A204.1 (cell line): ENCODE measurements around the gene ACBD6.

Source experiments
- FAIRE-seq: peaks from 2 replicates; lab custom pipeline; 2012; peaks lifted over from hg19 to GRCh38; lab: Jason Lieb, UNC

Gene ACBD6

GRCh38 chr1:180290265-180291001 lies 211.9 kb downstream of the ACBD6 start:
- no peak for FAIRE-seq

GRCh38 chr1:180288940-180289339 lies 213.4 kb downstream of the ACBD6 start:
- no peak for FAIRE-seq

- FAIRE-seq, result no peak
These were observed 214.2 kb downstream of the ACBD6 start for GRCh38 chr1:180287988-180288705.

GRCh38 chr1:180286417-180286816 lies 216.0 kb downstream of the ACBD6 start:
- FAIRE-seq, result no peak

GRCh38 chr1:180283098-180283497 lies 219.3 kb downstream of the ACBD6 start:
- FAIRE-seq, result no peak

- no peak for FAIRE-seq
These were observed 219.9 kb downstream of the ACBD6 start for GRCh38 chr1:180282401-180283044.

- FAIRE-seq, result no peak
These were observed 220.9 kb downstream of the ACBD6 start for GRCh38 chr1:180281490-180281889.

GRCh38 chr1:180280617-180281016 lies 221.8 kb downstream of the ACBD6 start:
- FAIRE-seq, result no peak

GRCh38 chr1:180279651-180280050 lies 222.7 kb downstream of the ACBD6 start:
- FAIRE-seq, result no peak

GRCh38 chr1:180278596-180279395 lies 223.6 kb downstream of the ACBD6 start:
- FAIRE-seq, result no peak

GRCh38 chr1:180278194-180278515 lies 224.2 kb downstream of the ACBD6 start:
- no peak for FAIRE-seq

GRCh38 chr1:180277476-180278193 lies 224.7 kb downstream of the ACBD6 start:
- FAIRE-seq, result no peak

GRCh38 chr1:180275726-180276125 lies 226.7 kb downstream of the ACBD6 start:
- FAIRE-seq, result no peak

- no peak for FAIRE-seq
These were observed 228.2 kb downstream of the ACBD6 start for GRCh38 chr1:180274221-180274620.

GRCh38 chr1:180273066-180273465 lies 229.3 kb downstream of the ACBD6 start:
- no peak for FAIRE-seq

- FAIRE-seq, result no peak
These were observed 230.0 kb downstream of the ACBD6 start for GRCh38 chr1:180272395-180272794.

GRCh38 chr1:180271272-180272255 lies 230.8 kb downstream of the ACBD6 start:
- FAIRE-seq, result no peak

- no peak for FAIRE-seq
These were observed 231.7 kb downstream of the ACBD6 start for GRCh38 chr1:180270530-180271271.

GRCh38 chr1:180269645-180270529 lies 232.5 kb downstream of the ACBD6 start:
- FAIRE-seq, result no peak
